GM12892 (cell line): Measurements from ENCODE around the gene PPP2R3B.

Experiments used
- POLR2A ChIP-seq: IDR thresholded peaks from 2 replicates; pipeline ENCODE4 v1.6.1; 2011; ENCODE audit warnings: low read depth, low read length, control low read depth
- TAF1 ChIP-seq: IDR thresholded peaks from 2 replicates; pipeline ENCODE4 v1.6.1; 2011; ENCODE audit warnings: low read depth, mild to moderate bottlenecking, control low read depth, low read length, borderline replicate concordance

- TF ChIP-seq POLR2A: no peak
- no peak for TF ChIP-seq TAF1
These were observed 77.7 kb downstream of the PPP2R3B start for GRCh38 chrX:308821-309520.
